GM21786 (cell line): ENCODE data around the gene RAN.
"Not testable (repeated sequence)": the region's sequence is repeated elsewhere in the genome, so short reads cannot be mapped to it uniquely, and the experiment has no call there.

Source experiments
- ATAC-seq: cut with Tn5 transposase; IDR thresholded peaks from one replicate; pipeline ENCODE4 v1.9.1; 2021; ENCODE audit not compliant: unreplicated experiment

The RAN gene

GRCh38 chr12:130878193-130879185 is 6.6 kb downstream of the RAN start:
- ATAC-seq = no peak

- ATAC-seq = peak; percentile 82
These were observed 7.4 kb downstream of the RAN start for GRCh38 chr12:130879212-130879686.

- no peak for ATAC-seq
These were observed 8.0 kb downstream of the RAN start for GRCh38 chr12:130879781-130880389.

- peak; percentile 55 for ATAC-seq
These were observed 8.6 kb downstream of the RAN start for GRCh38 chr12:130880411-130880885.

GRCh38 chr12:130881046-130881445 is 9.2 kb downstream of the RAN start:
- ATAC-seq = no peak

- ATAC-seq = no peak
These were observed 9.7 kb downstream of the RAN start for GRCh38 chr12:130881548-130881947.

GRCh38 chr12:130887190-130887589 is 15.3 kb downstream of the RAN start:
- not testable (repeated sequence) for ATAC-seq

- ATAC-seq = no peak
These were observed 32.2 kb downstream of the RAN start for GRCh38 chr12:130904064-130904463.

- not testable (repeated sequence) for ATAC-seq
These were observed 33.1 kb downstream of the RAN start for GRCh38 chr12:130904936-130905455.

- no peak for ATAC-seq
These were observed 37.2 kb downstream of the RAN start for GRCh38 chr12:130909111-130909510.

- ATAC-seq = no peak
These were observed 39.3 kb downstream of the RAN start for GRCh38 chr12:130911193-130911592.

GRCh38 chr12:130911933-130912332 is 40.1 kb downstream of the RAN start:
- no peak for ATAC-seq

GRCh38 chr12:130916241-130916911 is 44.5 kb downstream of the RAN start:
- peak; percentile 48 for ATAC-seq

GRCh38 chr12:130917607-130918006 is 45.7 kb downstream of the RAN start:
- ATAC-seq = no peak

GRCh38 chr12:130919086-130919485 is 47.2 kb downstream of the RAN start:
- ATAC-seq = no peak

GRCh38 chr12:130920119-130920703 is 48.3 kb downstream of the RAN start:
- ATAC-seq = no peak

- no peak for ATAC-seq
These were observed 49.0 kb downstream of the RAN start for GRCh38 chr12:130920723-130921381.

- ATAC-seq = no peak
These were observed 50.7 kb downstream of the RAN start for GRCh38 chr12:130922511-130922953.

GRCh38 chr12:130924966-130925665 is 53.2 kb downstream of the RAN start:
- ATAC-seq = no peak

- no peak for ATAC-seq
These were observed 53.8 kb downstream of the RAN start for GRCh38 chr12:130925666-130926015.
